ENCODE data around the gene TACC3.

GRCh38 chr4:1743975-1744374 lies 22.7 kb downstream of the TACC3 start:
- TF ChIP-seq CTCF (conservative IDR thresholded peaks at IDR 0.05 in 1 of 2, IDR thresholded peaks at IDR 0.05 in 1 of 2; ENCODE audit: low read depth in 1 of 2, low read length in 2 of 2) (no peak), EZH2 (IDR thresholded peaks at IDR 0.05; ENCODE audit: low read length, missing control alignments) (no peak)

Data from fibroblast of lung (primary cell).